HCT116 (cell line): ENCODE results near the gene OR11H7. TPM values are rescaled to one million over a fixed set of nuclear protein-coding genes. Genes with fewer than 3 reads are reported as not detected.

Source experiments
- ATAC-seq: fragments of 200-7000 bp; cut with Tn5 transposase; 2 replicates; pipeline ENCODE4 v1.9.1; 2020; ENCODE audit warnings: mild to moderate bottlenecking, moderate library complexity
- BruUV-seq: library from RNA; stranded (reverse); fragments of 400-500 nt; replicated peaks from 2 replicates; lab custom pipeline; 2021; lab: Mats Ljungman, UMichigan
- CTCF ChIA-PET: fragments of 300-600 bp; sonication (Branson Sonifier 250); formaldehyde crosslinking; loops from one replicate; lab custom pipeline; 2021; ENCODE audit warnings: antibody characterized with exemption; lab: Charles Lee
- POLR2A ChIA-PET: fragments of 300-600, 350-600 bp; sonication (Branson Sonifier 250); formaldehyde crosslinking; loops from one replicate; lab custom pipeline; 2021; ENCODE audit warnings: antibody characterized with exemption; lab: Charles Lee
- RAD21 ChIA-PET, 2 experiments: fragments of 300-600 bp; sonication (Branson Sonifier 250); formaldehyde crosslinking; loops; one replicate each; lab custom pipeline; 2023; ENCODE audit warnings: low total read pairs in 2 of 2; ENCODE audit not compliant: uncharacterized antibody in 2 of 2, unreplicated experiment in 2 of 2, low non-redundant PET in 1 of 2; lab: Charles Lee
- DNase-seq: peaks from one replicate; pipeline ENCODE4 v3.0.0-alpha.2; 2010; ENCODE audit warnings: low read depth, low spot score
- H2AFZ ChIP-seq: fragments of 200-600 bp; shearing (Covaris generic), sonication (generic); 2 replicates; pipeline ENCODE4 v1.6.1; 2017; ENCODE audit warnings: low read depth, mixed run types, mixed read lengths, antibody characterized with exemption, low read length; ENCODE audit not compliant: poor library complexity, severe bottlenecking
- H3K27ac ChIP-seq: 2 replicates; pipeline ENCODE4 v1.5.1; 2012; ENCODE audit warnings: low read depth, low read length
- H3K27me3 ChIP-seq: fragments of 200-600 bp; sonication (generic); 2 replicates; pipeline ENCODE4 v1.6.1; 2016; ENCODE audit warnings: mixed run types, low read length, mixed read lengths; ENCODE audit not compliant: insufficient read depth
- H3K36me3 ChIP-seq, 2 experiments: fragments of 200-500 bp in 1 of 2; fragments of 200-600 bp in 1 of 2; sonication (Bioruptor generic) in 1 of 2; sonication (generic) in 1 of 2; 2 replicates each; pipeline versions ENCODE4 v1.5.1 to v1.6.1; 2014 to 2016; ENCODE audit warnings: low read length in 2 of 2, inconsistent platforms in 1 of 2, mixed read lengths in 1 of 2, mixed run types in 1 of 2; ENCODE audit not compliant: insufficient read depth in 2 of 2, control insufficient read depth in 1 of 2
- H3K4me1 ChIP-seq, 2 experiments: fragments of 200-600 bp in 1 of 2; sonication (generic) in 1 of 2; 2 replicates each; pipeline versions ENCODE4 v1.5.1 to v1.6.1; 2012 to 2017; ENCODE audit warnings: low read length in 2 of 2, inconsistent platforms in 1 of 2, mild to moderate bottlenecking in 1 of 2, mixed read lengths in 1 of 2, mixed run types in 1 of 2, moderate library complexity in 1 of 2; ENCODE audit not compliant: insufficient read depth in 2 of 2, control insufficient read depth in 1 of 2
- H3K4me2 ChIP-seq: fragments of 200-600 bp; sonication (generic); 2 replicates; pipeline ENCODE4 v1.6.1; 2017; ENCODE audit warnings: mixed run types, low read length, mixed read lengths
- H3K4me3 ChIP-seq, 2 experiments: fragments of 200-600 bp in 1 of 2; sonication (generic) in 1 of 2; replicated peaks in 1 of 2; 2 replicates each; pipeline ENCODE4 v1.5.1; 2011 to 2016; ENCODE audit warnings: low read length in 2 of 2, control low read depth in 1 of 2, low read depth in 1 of 2, mild to moderate bottlenecking in 1 of 2, mixed read lengths in 1 of 2, mixed run types in 1 of 2
- H3K79me2 ChIP-seq: fragments of 200-600 bp; sonication (generic); 2 replicates; pipeline ENCODE4 v1.6.1; 2017; ENCODE audit warnings: mild to moderate bottlenecking, mixed run types, low read length, moderate library complexity, mixed read lengths; ENCODE audit not compliant: insufficient read depth
- H3K9ac ChIP-seq: fragments of 200-600 bp; sonication (generic); 2 replicates; pipeline ENCODE4 v1.6.1; 2016; ENCODE audit warnings: low read length, mixed read lengths
- H3K9me2 ChIP-seq: fragments of 200-600 bp; sonication (generic), shearing (Covaris generic); 2 replicates; pipeline ENCODE4 v1.6.1; 2017; ENCODE audit warnings: mixed run types, mild to moderate bottlenecking, moderate library complexity; ENCODE audit not compliant: insufficient read depth
- H3K9me3 ChIP-seq, 2 experiments: fragments of 200-500 bp in 1 of 2; fragments of 200-600 bp in 1 of 2; sonication (Bioruptor generic) in 1 of 2; sonication (generic) in 1 of 2; 2 replicates each; pipeline ENCODE4 v1.6.1; 2014 to 2017; ENCODE audit warnings: low read length in 2 of 2, mixed read lengths in 2 of 2, inconsistent platforms in 1 of 2, low read depth in 1 of 2, mild to moderate bottlenecking in 1 of 2, mixed run types in 1 of 2, moderate library complexity in 1 of 2; ENCODE audit not compliant: control insufficient read depth in 1 of 2, insufficient read depth in 1 of 2
- H4K20me1 ChIP-seq: fragments of 200-600 bp; sonication (generic), shearing (Covaris generic); 2 replicates; pipeline ENCODE4 v1.6.1; 2017; ENCODE audit warnings: mixed run types, mild to moderate bottlenecking, moderate library complexity; ENCODE audit not compliant: insufficient read depth
- CEBPB ChIP-seq: IDR thresholded peaks from 2 replicates; pipeline ENCODE4 v1.6.1; 2012; ENCODE audit warnings: low read depth
- ELF1 ChIP-seq: IDR thresholded peaks from 2 replicates; pipeline ENCODE4 v1.6.1; 2012; ENCODE audit warnings: low read depth, borderline replicate concordance
- EZH2phosphoT487 ChIP-seq: fragments of 200-600 bp; IDR thresholded peaks from 2 replicates; pipeline ENCODE4 v1.6.1; 2018; ENCODE audit warnings: antibody characterized with exemption, borderline replicate concordance
- FOSL1 ChIP-seq: IDR thresholded peaks from 2 replicates; pipeline ENCODE4 v1.6.1; 2012; ENCODE audit warnings: low read depth
- JUND ChIP-seq: IDR thresholded peaks from 2 replicates; pipeline ENCODE4 v1.6.1; 2012
- POLR2A ChIP-seq: IDR thresholded peaks from 2 replicates; pipeline ENCODE4 v1.7.0; 2011; ENCODE audit warnings: borderline replicate concordance; ENCODE audit not compliant: insufficient read depth, insufficient read length; ENCODE audit errors: extremely low read depth
- RAD21 ChIP-seq: IDR thresholded peaks from 2 replicates; pipeline ENCODE4 v1.6.1; 2012; ENCODE audit warnings: low read depth, mild to moderate bottlenecking
- SP1 ChIP-seq: IDR thresholded peaks from 2 replicates; pipeline ENCODE4 v1.6.1; 2012; ENCODE audit warnings: low read depth
- SRF ChIP-seq: IDR thresholded peaks from 2 replicates; pipeline ENCODE4 v1.6.1; 2012; ENCODE audit warnings: low read depth
- ZNF274 ChIP-seq: fragments of 200-500 bp; sonication (Bioruptor generic); IDR thresholded peaks from 2 replicates; pipeline ENCODE4 v1.6.1; 2014; ENCODE audit warnings: mild to moderate bottlenecking, low read depth, low read length, inconsistent platforms
- intact Hi-C: fragments of 100-400 bp; cut with micrococcal nuclease; formaldehyde crosslinking; loops from 2 replicates; pipeline ENCODE4 v1.10.0; 2022
- total RNA-seq: library from RNA; stranded (reverse); gene quantifications from one replicate; pipeline ENCODE4 v1.2.1, GENCODE V29; 2021; ENCODE audit not compliant: unreplicated experiment
- TF ChIP-seq, protein P1 (sequence below): IDR thresholded peaks from 2 replicates; pipeline ENCODE4 v1.6.1; 2012
- TF ChIP-seq, protein P2 (sequence below), 3 experiments: fragments of 200-600 bp in 1 of 3; sonication (generic) in 1 of 3; IDR thresholded peaks in 2 of 3; conservative IDR thresholded peaks in 1 of 3; 2 replicates each; pipeline ENCODE4 v1.5.1; 2012 to 2017; ENCODE audit warnings: low read depth in 2 of 3, low read length in 2 of 3, antibody characterized with exemption in 1 of 3, borderline replicate concordance in 1 of 3, control low read depth in 1 of 3, mild to moderate bottlenecking in 1 of 3, mixed read lengths in 1 of 3, mixed run types in 1 of 3, moderate library complexity in 1 of 3; ENCODE audit not compliant: insufficient read depth in 1 of 3
- TF ChIP-seq, protein P3 (sequence below): IDR thresholded peaks from 2 replicates; pipeline ENCODE4 v1.6.1; 2012; ENCODE audit warnings: low read depth
- TF ChIP-seq, protein P4 (sequence below): IDR thresholded peaks from 2 replicates; pipeline ENCODE4 v1.6.1; 2011; ENCODE audit warnings: mild to moderate bottlenecking, low read length, moderate library complexity; ENCODE audit not compliant: insufficient replicate concordance; ENCODE audit errors: extremely low read depth

The OR11H7 gene
- total RNA-seq, 1 experiment from 2014 or later = not detected

DNA sequence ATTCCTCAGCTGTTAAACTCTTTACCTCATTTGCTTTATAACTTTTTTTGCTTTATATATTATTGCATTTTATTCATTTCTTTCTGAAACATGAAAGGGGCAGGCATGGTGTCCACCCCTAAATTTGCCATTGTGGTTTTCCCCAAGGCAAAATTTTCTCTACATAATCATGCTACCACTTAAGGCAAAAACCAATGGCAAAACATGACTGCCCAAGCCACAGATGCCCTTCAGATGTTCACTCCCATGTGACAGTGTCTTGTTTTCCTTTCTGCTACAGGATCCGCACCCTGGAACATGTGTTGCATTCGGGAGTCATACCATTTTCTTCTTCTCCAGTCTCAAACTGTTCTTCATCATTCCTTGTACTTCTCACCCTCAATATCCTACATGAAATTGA lies 48.6 kb downstream of the OR11H7 start:
- intact Hi-C loops = no loop called here

More for the DNA sequence above, 48.6 kb downstream of the OR11H7 start:
- Histone ChIP-seq H4K20me1 (no peaks in the 10 kb centered on the region), H3K4me3 (no peak overlapping the region), H3K4me1 (0 out of 4 replicates have a peak, but pooled peaks cover 0 to 3% of the 10 kb centered on the region in 2 experiments), H3K36me3 (no peaks in the 10 kb centered on the region), H3K9me2 (no peaks in the 10 kb centered on the region), H3K4me2 (no peak overlapping the region), H3K27me3 (no peaks in the 10 kb centered on the region), H3K79me2 (no peaks in the 10 kb centered on the region), H3K27ac (no peak overlapping the region)
- CTCF ChIA-PET = no interaction called here
- DNase-seq = no peak
- POLR2A ChIA-PET = no interaction called here
- TF ChIP-seq RAD21 (no peak), SRF (no peak), ZNF274 (no peak), EZH2phosphoT487 (no peak), JUND (no peak), FOSL1 (no peak), CEBPB (no peak), SP1 (no peak), POLR2A (no peak), ELF1 (no peak)
- TF ChIP-seq, protein P1, sequence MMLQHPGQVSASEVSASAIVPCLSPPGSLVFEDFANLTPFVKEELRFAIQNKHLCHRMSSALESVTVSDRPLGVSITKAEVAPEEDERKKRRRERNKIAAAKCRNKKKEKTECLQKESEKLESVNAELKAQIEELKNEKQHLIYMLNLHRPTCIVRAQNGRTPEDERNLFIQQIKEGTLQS = no peak
- TF ChIP-seq, protein P2, sequence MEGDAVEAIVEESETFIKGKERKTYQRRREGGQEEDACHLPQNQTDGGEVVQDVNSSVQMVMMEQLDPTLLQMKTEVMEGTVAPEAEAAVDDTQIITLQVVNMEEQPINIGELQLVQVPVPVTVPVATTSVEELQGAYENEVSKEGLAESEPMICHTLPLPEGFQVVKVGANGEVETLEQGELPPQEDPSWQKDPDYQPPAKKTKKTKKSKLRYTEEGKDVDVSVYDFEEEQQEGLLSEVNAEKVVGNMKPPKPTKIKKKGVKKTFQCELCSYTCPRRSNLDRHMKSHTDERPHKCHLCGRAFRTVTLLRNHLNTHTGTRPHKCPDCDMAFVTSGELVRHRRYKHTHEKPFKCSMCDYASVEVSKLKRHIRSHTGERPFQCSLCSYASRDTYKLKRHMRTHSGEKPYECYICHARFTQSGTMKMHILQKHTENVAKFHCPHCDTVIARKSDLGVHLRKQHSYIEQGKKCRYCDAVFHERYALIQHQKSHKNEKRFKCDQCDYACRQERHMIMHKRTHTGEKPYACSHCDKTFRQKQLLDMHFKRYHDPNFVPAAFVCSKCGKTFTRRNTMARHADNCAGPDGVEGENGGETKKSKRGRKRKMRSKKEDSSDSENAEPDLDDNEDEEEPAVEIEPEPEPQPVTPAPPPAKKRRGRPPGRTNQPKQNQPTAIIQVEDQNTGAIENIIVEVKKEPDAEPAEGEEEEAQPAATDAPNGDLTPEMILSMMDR (IDR thresholded peaks at IDR 0.05 in 2 of 3, conservative IDR thresholded peaks at IDR 0.05 in 1 of 3; ENCODE audit: borderline replicate concordance in 1 of 3, insufficient read depth in 1 of 3, low read depth in 2 of 3, low read length in 2 of 3) = no peak
- TF ChIP-seq, protein P3, sequence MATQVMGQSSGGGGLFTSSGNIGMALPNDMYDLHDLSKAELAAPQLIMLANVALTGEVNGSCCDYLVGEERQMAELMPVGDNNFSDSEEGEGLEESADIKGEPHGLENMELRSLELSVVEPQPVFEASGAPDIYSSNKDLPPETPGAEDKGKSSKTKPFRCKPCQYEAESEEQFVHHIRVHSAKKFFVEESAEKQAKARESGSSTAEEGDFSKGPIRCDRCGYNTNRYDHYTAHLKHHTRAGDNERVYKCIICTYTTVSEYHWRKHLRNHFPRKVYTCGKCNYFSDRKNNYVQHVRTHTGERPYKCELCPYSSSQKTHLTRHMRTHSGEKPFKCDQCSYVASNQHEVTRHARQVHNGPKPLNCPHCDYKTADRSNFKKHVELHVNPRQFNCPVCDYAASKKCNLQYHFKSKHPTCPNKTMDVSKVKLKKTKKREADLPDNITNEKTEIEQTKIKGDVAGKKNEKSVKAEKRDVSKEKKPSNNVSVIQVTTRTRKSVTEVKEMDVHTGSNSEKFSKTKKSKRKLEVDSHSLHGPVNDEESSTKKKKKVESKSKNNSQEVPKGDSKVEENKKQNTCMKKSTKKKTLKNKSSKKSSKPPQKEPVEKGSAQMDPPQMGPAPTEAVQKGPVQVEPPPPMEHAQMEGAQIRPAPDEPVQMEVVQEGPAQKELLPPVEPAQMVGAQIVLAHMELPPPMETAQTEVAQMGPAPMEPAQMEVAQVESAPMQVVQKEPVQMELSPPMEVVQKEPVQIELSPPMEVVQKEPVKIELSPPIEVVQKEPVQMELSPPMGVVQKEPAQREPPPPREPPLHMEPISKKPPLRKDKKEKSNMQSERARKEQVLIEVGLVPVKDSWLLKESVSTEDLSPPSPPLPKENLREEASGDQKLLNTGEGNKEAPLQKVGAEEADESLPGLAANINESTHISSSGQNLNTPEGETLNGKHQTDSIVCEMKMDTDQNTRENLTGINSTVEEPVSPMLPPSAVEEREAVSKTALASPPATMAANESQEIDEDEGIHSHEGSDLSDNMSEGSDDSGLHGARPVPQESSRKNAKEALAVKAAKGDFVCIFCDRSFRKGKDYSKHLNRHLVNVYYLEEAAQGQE = no peak
- TF ChIP-seq, protein P4, sequence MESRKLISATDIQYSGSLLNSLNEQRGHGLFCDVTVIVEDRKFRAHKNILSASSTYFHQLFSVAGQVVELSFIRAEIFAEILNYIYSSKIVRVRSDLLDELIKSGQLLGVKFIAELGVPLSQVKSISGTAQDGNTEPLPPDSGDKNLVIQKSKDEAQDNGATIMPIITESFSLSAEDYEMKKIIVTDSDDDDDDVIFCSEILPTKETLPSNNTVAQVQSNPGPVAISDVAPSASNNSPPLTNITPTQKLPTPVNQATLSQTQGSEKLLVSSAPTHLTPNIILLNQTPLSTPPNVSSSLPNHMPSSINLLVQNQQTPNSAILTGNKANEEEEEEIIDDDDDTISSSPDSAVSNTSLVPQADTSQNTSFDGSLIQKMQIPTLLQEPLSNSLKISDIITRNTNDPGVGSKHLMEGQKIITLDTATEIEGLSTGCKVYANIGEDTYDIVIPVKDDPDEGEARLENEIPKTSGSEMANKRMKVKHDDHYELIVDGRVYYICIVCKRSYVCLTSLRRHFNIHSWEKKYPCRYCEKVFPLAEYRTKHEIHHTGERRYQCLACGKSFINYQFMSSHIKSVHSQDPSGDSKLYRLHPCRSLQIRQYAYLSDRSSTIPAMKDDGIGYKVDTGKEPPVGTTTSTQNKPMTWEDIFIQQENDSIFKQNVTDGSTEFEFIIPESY = no peak
- TF ChIP-seq, all 23 proteins: peak for 0
- Histone ChIP-seq H2AFZ (no peak overlapping the region), H3K9me3 (peaks cover 0 to 3% of the 10 kb centered on the region in 2 experiments; a peak in 2 of 4 replicates), H3K9ac (no peak overlapping the region)
- RAD21 ChIA-PET = no interaction called here
- no peak for ATAC-seq
- BruUV-seq = no TSS peak
